Neutrophil (primary cell): Measurements from ENCODE around the gene RHEX.

ENCODE experiments used
- H3K27ac ChIP-seq: fragments of 200-600 bp; sonication (generic); 2 replicates; pipeline ENCODE4 v1.5.1; 2016; ENCODE audit warnings: mild to moderate bottlenecking, moderate library complexity
- H3K27me3 ChIP-seq: fragments of 200-600 bp; sonication (generic); 2 replicates; pipeline ENCODE4 v1.6.0; 2016; ENCODE audit warnings: mild to moderate bottlenecking
- H3K36me3 ChIP-seq: fragments of 200-600 bp; sonication (generic); 2 replicates; pipeline ENCODE4 v1.5.1; 2017
- H3K4me1 ChIP-seq, 2 experiments: fragments of 200-600 bp in 1 of 2; sonication (generic) in 1 of 2; 1 replicate in 1 of 2; 2 replicates in 1 of 2; pipeline versions ENCODE4 v1.5.1 to v1.6.1; 2013 to 2016; ENCODE audit warnings: low read depth in 1 of 2, low read length in 1 of 2, mild to moderate bottlenecking in 1 of 2, moderate library complexity in 1 of 2; ENCODE audit not compliant: control insufficient read depth in 1 of 2, insufficient read depth in 1 of 2
- H3K4me3 ChIP-seq, 2 experiments: fragments of 200-600 bp in 1 of 2; sonication (generic) in 1 of 2; 1 replicate in 1 of 2; 2 replicates in 1 of 2; pipeline ENCODE4 v1.5.1; 2013 to 2016; ENCODE audit warnings: low read depth in 1 of 2, low read length in 1 of 2, mild to moderate bottlenecking in 1 of 2, moderate library complexity in 1 of 2
- H3K9me3 ChIP-seq: fragments of 200-600 bp; sonication (generic); 2 replicates; pipeline ENCODE4 v1.5.1; 2016
- TF ChIP-seq, protein P1 (sequence below): fragments of 200-600 bp; sonication (generic); IDR thresholded peaks from 2 replicates; pipeline ENCODE4 v1.5.1; 2016; ENCODE audit warnings: antibody characterized with exemption

The RHEX gene

GRCh38 chr1:206114692-206115640, 62.0 kb downstream of the RHEX start:
- peaks cover 66% of the 10 kb centered on the region for H3K27me3 ChIP-seq
- peaks cover 0 to 8% of the 10 kb centered on the region in 2 experiments for H3K4me1 ChIP-seq
- H3K4me3 ChIP-seq, result no peak overlapping the region
- H3K27ac ChIP-seq, result no peak overlapping the region
- no peaks in the 10 kb centered on the region for H3K36me3 ChIP-seq
- TF ChIP-seq, protein P1, sequence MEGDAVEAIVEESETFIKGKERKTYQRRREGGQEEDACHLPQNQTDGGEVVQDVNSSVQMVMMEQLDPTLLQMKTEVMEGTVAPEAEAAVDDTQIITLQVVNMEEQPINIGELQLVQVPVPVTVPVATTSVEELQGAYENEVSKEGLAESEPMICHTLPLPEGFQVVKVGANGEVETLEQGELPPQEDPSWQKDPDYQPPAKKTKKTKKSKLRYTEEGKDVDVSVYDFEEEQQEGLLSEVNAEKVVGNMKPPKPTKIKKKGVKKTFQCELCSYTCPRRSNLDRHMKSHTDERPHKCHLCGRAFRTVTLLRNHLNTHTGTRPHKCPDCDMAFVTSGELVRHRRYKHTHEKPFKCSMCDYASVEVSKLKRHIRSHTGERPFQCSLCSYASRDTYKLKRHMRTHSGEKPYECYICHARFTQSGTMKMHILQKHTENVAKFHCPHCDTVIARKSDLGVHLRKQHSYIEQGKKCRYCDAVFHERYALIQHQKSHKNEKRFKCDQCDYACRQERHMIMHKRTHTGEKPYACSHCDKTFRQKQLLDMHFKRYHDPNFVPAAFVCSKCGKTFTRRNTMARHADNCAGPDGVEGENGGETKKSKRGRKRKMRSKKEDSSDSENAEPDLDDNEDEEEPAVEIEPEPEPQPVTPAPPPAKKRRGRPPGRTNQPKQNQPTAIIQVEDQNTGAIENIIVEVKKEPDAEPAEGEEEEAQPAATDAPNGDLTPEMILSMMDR, result no peak
- no peaks in the 10 kb centered on the region for H3K9me3 ChIP-seq

- no peaks in the 10 kb centered on the region for H3K9me3 ChIP-seq
- no peaks in the 10 kb centered on the region for H3K36me3 ChIP-seq
- H3K4me3 ChIP-seq, result no peak overlapping the region
- TF ChIP-seq, protein P1, result no peak
- H3K27ac ChIP-seq, result no peak overlapping the region
- H3K4me1 ChIP-seq, result peaks cover 0 to 8% of the 10 kb centered on the region in 2 experiments
- peaks cover 69% of the 10 kb centered on the region for H3K27me3 ChIP-seq
These were observed 62.8 kb downstream of the RHEX start for GRCh38 chr1:206115791-206116190.

GRCh38 chr1:206116191-206116872, 63.4 kb downstream of the RHEX start:
- Histone ChIP-seq H3K9me3 (no peaks in the 10 kb centered on the region), H3K4me1 (peaks cover 0 to 8% of the 10 kb centered on the region in 2 experiments), H3K27ac (no peak overlapping the region), H3K4me3 (no peak overlapping the region), H3K27me3 (peaks cover 69% of the 10 kb centered on the region), H3K36me3 (no peaks in the 10 kb centered on the region)
- TF ChIP-seq, protein P1, result no peak

GRCh38 chr1:206116873-206117150, 63.8 kb downstream of the RHEX start:
- H3K9me3 ChIP-seq, result no peaks in the 10 kb centered on the region
- peaks cover 0 to 8% of the 10 kb centered on the region in 2 experiments for H3K4me1 ChIP-seq
- TF ChIP-seq, protein P1, result no peak
- H3K27ac ChIP-seq, result no peak overlapping the region
- no peaks in the 10 kb centered on the region for H3K36me3 ChIP-seq
- no peak overlapping the region for H3K4me3 ChIP-seq
- H3K27me3 ChIP-seq, result peaks cover 69% of the 10 kb centered on the region

DNA sequence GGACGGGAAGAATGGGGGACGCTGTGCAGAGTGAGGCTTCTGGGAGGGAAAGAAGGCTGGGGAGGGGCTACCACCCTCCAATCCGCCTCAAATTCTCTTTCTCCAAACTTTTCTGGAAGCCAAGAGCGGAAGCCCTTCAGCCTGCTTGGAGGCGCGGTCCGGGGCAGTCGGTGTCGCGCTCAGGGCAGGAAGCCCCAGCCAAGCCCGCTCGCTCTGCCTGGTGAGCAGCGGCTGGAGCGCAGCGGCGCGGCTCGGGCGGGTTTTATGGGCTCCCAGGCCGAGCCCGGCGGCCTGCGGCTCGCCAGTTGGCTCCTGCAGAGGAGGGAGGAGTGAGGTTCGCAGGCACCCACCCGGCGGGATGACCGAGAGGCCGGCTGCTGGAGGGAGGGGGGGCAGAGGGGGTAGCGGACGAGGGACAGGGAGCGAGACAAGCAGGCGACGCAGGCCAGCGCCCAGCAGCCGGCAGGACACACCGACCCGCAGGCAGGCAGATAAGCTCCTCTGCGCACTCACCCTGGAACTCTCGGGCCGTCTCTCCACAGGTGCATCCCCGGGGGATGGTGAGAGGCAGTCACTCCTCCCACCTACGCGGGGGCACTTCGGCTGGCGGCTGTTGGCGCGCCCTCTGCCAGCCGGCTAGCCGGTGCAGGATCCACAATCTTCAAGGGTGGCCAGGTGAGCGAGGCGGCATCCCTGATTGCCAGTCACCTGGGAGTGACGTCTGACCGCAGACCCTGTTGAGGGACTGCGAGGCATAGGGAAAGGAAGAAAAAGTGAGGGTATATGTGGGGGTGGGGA, 64.4 kb downstream of the RHEX start, which contains the start of gene AVPR1B:
AVPR1B (minus strand) TSS at position 238 of the 798 bp plus-strand sequence. CDS start 498 bp downstream, outside the sequence.
- H3K4me3 ChIP-seq, result no peak within 1 kb of the TSS
- TF ChIP-seq, protein P1, result no peak
- H3K27me3 ChIP-seq, result peaks cover 69% of the 10 kb centered on the region
- no peaks in the 10 kb centered on the region for H3K36me3 ChIP-seq
- no peak within 1 kb of the TSS for H3K27ac ChIP-seq
- no peaks in the 10 kb centered on the region for H3K9me3 ChIP-seq
- peaks cover 0 to 8% of the 10 kb centered on the region in 2 experiments for H3K4me1 ChIP-seq
